Heart right ventricle (tissue), 16 donors: Measurements from ENCODE around the gene USP4. TPM values are rescaled to one million over a fixed set of nuclear protein-coding genes. Genes with fewer than 3 reads are reported as not detected.

Experiments
- ATAC-seq, 8 donors: fragments of 200-7000 bp; cut with Tn5 transposase; one replicate each; pipeline ENCODE4 v1.9.1; 2020; ENCODE audit warnings: mild to moderate bottlenecking in 8 of 8, moderate library complexity in 8 of 8, moderate number of reproducible peaks in 1 of 8
- DNase-seq, 2 donors: peaks; one replicate each; pipeline ENCODE4 v3.0.0-alpha.2; 2020
- H3K27ac ChIP-seq, 10 donors: fragments of 200-600 bp; sonication (generic) in 2 of 10; one replicate each; pipeline versions ENCODE4 v1.5.0 to v1.8.0; 2020 to 2022; ENCODE audit warnings: mild to moderate bottlenecking in 3 of 10
- H3K27me3 ChIP-seq, 7 donors: fragments of 200-600 bp; one replicate each; pipeline ENCODE4 v1.8.0; 2021 to 2022; ENCODE audit warnings: mild to moderate bottlenecking in 2 of 7
- H3K36me3 ChIP-seq, 9 donors: fragments of 200-600 bp; sonication (generic) in 1 of 9; one replicate each; pipeline versions ENCODE4 v1.5.0 to v1.8.0; 2020 to 2022; ENCODE audit warnings: mild to moderate bottlenecking in 2 of 9
- H3K4me1 ChIP-seq, 9 donors: fragments of 200-600 bp; sonication (generic) in 1 of 9; one replicate each; pipeline versions ENCODE4 v1.5.0 to v1.8.0; 2020 to 2022; ENCODE audit warnings: mild to moderate bottlenecking in 4 of 9
- H3K4me3 ChIP-seq, 10 donors: fragments of 200-600 bp; sonication (generic) in 2 of 10; one replicate each; pipeline versions ENCODE4 v1.5.0 to v1.8.0; 2020 to 2022; ENCODE audit warnings: mild to moderate bottlenecking in 7 of 10, moderate library complexity in 2 of 10
- H3K9me3 ChIP-seq, 11 donors: fragments of 200-600 bp in 10 of 11; sonication (generic) in 2 of 11; one replicate each; pipeline versions ENCODE4 v1.5.0 to v1.8.0; 2013 to 2022; ENCODE audit warnings: mild to moderate bottlenecking in 2 of 11, control low read depth in 1 of 11, moderate library complexity in 1 of 11
- WGBS, 2 donors: extraction: QIAGEN DNeasy Blood & Tissue Kit; methylation state at CpG; one replicate each; pipeline ENCODE4 v1.1.7; 2013; ENCODE audit warnings: inconsistent platforms in 1 of 2; 5-methylcytosine and 5-hydroxymethylcytosine counted together
- intact Hi-C, 10 donors: fragments of 100-400 bp; cut with DNase I; formaldehyde crosslinking; loops; one replicate each; pipeline versions ENCODE4 v1.11.1 to v1.14.2; 2022
- polyA plus RNA-seq, 2 donors: library from polyadenylated mRNA; stranded (reverse); fragments of 200-250 nt; gene quantifications; one replicate each; pipeline ENCODE4 v1.2.3, GENCODE V29; 2013
- total RNA-seq, 10 donors: library from RNA; stranded (reverse); fragmentation: NEBNext Ultra II Directional in 3 of 10; extraction: Animal tissue kit (Norgen Biotek cat#: 25700) in 3 of 10; gene quantifications; one replicate each; pipeline versions ENCODE4 v1.2.1 to v1.2.4, GENCODE V29; 2021 to 2023
- TF ChIP-seq, protein P1 (sequence below), 9 donors: fragments of 200-600 bp; sonication (generic) in 2 of 9; IDR thresholded peaks; one replicate each; pipeline versions ENCODE4 v1.5.0 to v1.8.0; 2021 to 2022; ENCODE audit warnings: antibody characterized with exemption in 9 of 9, mild to moderate bottlenecking in 5 of 9, moderate library complexity in 1 of 9
- donor health status: Arrhythmogenic right ventricular cardiomyopathy.
- donor health status: ischemic (EF 13 %, LVEDD 7.1; RV severe dilation, severe dysfunction).
- donor health status: healthy with polysubstance abuse.
- donor health status: DM: no; HTN: yes; CAD: no.
- donor health status: DM: no; HTN: no; CAD: no.
- donor health status: ischemic (EF 25% LVEDD 6.9; RV normal size, moderate dysfunction).
- donor health status: ischemic (EF 25% LVEDD 5.7; RV mildly dilated, moderate dysfunction).
- donor health status: healthy.
- donor health status: DM: yes; HTN: yes; CAD: no.
- donor health status: Ischemic cardiomyopathy.
- donor health status: ischemic (EF 35%, LVEDD 5.7; RV mildly dilated, moderate dysfunction).
- donor health status: nonischemic (EF 11% LVEDD 7.7; RV severe dilation, severe dysfunction).
- donor health status: DM: yes; HTN: yes; CAD: no.
- donor health status: PGD.
- donor health status: ischemic (EF 29% LVEDD 5.4; RV normal size, mild dysfunction).
- donor health status: nonischemic (EF 23%, LVEDD 6.1; RV moderate dilation, normal function).

USP4 gene
- total and polyA plus RNA-seq, 12 donors = 19.9 to 52.4 (median 43.5) TPM

DNA sequence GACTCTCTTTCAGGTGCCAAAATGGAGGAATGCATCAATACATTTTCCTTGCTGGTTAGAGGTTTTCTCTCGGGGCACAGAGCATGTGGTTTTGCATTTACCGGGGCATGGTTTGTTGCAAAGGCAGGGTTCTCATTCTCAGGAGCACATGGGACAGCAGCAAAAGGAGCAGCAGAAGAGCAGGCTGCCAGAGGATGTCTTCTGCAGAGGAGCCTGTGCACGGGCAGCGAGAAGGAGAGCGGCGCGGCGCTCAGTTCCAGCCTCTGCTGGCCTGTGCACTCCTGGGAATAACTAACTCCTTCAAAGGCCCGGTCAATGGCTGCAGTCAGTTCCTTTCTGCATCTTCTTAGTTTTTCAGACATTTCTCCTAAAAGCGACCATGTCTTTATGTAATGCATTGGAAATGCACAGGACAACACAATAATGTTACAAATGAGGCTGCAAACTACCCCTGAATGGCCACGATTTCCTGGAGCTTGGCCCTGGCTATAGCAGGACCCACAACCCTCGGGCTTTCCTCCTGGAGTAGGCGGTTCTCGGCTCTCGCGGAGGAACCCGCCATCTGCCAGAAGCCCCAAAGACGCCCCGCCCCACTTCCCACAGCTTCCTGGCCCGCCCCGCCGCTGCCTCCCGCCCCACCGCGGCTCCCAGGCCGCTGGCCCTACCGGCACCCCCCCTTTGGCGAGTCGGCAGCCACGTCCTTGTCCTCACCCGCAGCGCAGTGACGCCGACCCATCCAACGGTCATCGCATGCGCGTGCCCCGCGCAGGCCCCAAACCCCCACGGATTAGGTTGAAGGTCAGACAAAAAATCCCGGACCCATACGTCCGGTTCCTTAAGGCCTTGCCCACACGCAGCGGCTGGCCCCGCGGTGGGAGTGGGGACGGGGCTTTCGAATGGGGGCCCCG is 63.1 kb downstream of the USP4 start, which contains the start of gene C3orf62:
TSS of gene C3orf62 (minus strand) at position 758 of the 908 bp plus-strand sequence. CDS start at position 398, 360 bp downstream.
- 1 to 2% methylated on average over 51 of the region's 51 CpGs for WGBS, 2 donors
- TF ChIP-seq, protein P1, sequence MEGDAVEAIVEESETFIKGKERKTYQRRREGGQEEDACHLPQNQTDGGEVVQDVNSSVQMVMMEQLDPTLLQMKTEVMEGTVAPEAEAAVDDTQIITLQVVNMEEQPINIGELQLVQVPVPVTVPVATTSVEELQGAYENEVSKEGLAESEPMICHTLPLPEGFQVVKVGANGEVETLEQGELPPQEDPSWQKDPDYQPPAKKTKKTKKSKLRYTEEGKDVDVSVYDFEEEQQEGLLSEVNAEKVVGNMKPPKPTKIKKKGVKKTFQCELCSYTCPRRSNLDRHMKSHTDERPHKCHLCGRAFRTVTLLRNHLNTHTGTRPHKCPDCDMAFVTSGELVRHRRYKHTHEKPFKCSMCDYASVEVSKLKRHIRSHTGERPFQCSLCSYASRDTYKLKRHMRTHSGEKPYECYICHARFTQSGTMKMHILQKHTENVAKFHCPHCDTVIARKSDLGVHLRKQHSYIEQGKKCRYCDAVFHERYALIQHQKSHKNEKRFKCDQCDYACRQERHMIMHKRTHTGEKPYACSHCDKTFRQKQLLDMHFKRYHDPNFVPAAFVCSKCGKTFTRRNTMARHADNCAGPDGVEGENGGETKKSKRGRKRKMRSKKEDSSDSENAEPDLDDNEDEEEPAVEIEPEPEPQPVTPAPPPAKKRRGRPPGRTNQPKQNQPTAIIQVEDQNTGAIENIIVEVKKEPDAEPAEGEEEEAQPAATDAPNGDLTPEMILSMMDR (IDR thresholded peaks at IDR 0.05) = peak in 1 of 9 donors; percentile 8
- peak; percentile 95 to 96 (median 96) for ATAC-seq
- H3K36me3 ChIP-seq = peaks cover 0 to 58% (median 6%) of the 10 kb centered on the region in 9 donors
- intact Hi-C loops = loop anchor here in 9 of 10 donors (2.0 to 10.0 kb wide), 5 partner anchors 59 to 106 kb away; partner anchors contain the start of gene KLHDC8B (in 8 of the 9)
- H3K4me3 ChIP-seq = peak within 1 kb of the TSS; percentile 9 to 61 (median 56)
- H3K9me3 ChIP-seq = no peaks in the 10 kb centered on the region
- no peaks in the 10 kb centered on the region for H3K27me3 ChIP-seq
- H3K4me1 ChIP-seq = peaks cover 16 to 46% (median 40%) of the 10 kb centered on the region in 9 donors
- peak; percentile 95 to 96 for DNase-seq
- peak within 1 kb of the TSS; percentile 91 to 99 (median 98) for H3K27ac ChIP-seq

DNA sequence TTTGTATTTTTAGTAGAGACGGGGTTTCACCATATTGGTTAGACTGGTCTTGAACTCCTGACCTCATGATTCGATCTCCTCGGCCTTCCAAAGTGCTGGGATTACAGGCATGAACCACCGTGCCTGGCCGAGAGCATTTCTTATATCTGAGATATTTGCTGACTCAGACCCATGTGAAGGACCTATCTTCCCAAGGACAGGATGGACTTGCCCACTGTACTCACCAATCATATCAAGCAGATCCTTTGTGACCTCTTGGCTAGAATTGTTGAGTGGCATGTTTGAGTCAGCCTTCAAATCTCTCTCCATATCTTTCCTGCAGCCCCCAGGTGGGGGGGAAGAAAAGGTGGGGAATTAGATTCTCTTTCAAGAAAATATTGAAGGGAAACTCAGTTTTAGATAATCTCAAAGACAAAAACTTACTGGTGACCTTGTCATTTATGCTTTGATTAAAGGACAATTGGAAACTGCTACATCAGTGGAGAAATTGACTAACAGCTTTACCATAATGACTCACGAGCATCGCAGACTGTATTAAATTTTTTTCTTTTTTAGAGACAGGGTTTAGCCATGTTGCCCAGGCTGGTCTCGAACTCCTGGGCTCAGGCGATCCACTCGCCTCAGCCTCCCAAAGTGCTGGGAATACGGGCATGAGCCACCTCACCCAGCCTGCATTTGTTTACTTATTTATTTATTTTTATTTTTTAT is 65.9 kb downstream of the USP4 start:
- peaks cover 16 to 38% (median 31%) of the 10 kb centered on the region in 9 donors for H3K4me1 ChIP-seq
- ATAC-seq (no peak), DNase-seq (no peak)
- intact Hi-C loops = loop anchor here in 1 of 10 donors (10.0 kb wide), 1 partner anchor 99 kb away; the partner anchor contains the start of gene KLHDC8B
- H3K9me3 ChIP-seq = no peaks in the 10 kb centered on the region
- H3K4me3 ChIP-seq = no peak overlapping the region
- no peaks in the 10 kb centered on the region for H3K27me3 ChIP-seq
- H3K36me3 ChIP-seq = peaks cover 0 to 56% (median 0%) of the 10 kb centered on the region in 9 donors
- WGBS, 2 donors = 95 to 97% methylated on average over 11 of the region's 11 CpGs
- TF ChIP-seq, protein P1 (IDR thresholded peaks at IDR 0.05) = no peak
- H3K27ac ChIP-seq = no peak overlapping the region

DNA sequence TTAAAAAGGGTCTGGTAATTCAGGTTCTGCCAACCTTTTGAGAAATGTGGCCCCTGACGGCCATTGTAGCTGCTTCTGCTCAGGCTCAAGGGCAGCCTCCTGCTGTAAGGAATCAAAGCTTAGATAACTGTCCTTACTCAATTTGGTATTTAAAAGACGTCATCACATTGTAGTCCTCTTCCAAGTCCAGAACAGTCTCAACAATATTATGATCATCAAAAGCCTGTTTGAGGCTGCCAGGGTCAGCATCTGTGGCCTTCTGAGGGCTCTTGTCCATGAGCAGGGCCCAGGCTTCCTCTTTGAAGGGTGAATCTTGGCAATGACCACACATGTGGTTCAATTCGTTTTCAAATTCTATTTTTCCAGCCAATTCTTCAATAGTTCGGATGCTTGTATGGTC is 68.8 kb downstream of the USP4 start:
- Histone ChIP-seq H3K36me3 (peaks cover 0 to 43% (median 0%) of the 10 kb centered on the region in 9 donors), H3K4me1 (peaks cover 9 to 26% (median 18%) of the 10 kb centered on the region in 9 donors), H3K4me3 (no peak overlapping the region), H3K27ac (peak overlapping the region in 1 of 10 donors; percentile 10), H3K27me3 (no peaks in the 10 kb centered on the region), H3K9me3 (no peaks in the 10 kb centered on the region)
- DNase-seq (no peak), ATAC-seq (no peak)
- intact Hi-C loops = loop anchor here in 1 of 10 donors (10.0 kb wide), 1 partner anchor 96 kb away; the partner anchor contains the start of gene KLHDC8B
- WGBS, 2 donors = 78 to 82% methylated on average over 4 of the region's 4 CpGs
- TF ChIP-seq, protein P1 (IDR thresholded peaks at IDR 0.05) = no peak

DNA sequence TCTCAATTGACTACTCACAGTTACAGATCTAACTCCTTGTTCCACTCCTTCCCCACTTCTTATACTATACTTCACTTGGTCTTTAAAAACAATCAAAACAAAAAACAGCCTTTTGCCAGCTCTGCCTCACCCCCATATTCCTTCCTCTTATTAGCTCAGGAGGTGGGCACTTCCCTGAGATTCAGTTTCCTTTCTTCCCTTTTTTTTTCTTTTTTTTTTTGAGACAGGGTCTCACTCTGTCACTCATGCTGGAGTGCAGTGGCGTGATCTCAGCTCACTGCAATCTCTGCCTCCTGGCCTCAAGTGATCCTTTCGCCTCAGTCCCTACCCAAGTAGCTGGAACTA is 69.7 kb downstream of the USP4 start:
- Histone ChIP-seq H3K36me3 (peaks cover 0 to 43% (median 0%) of the 10 kb centered on the region in 9 donors), H3K4me1 (peaks cover 4 to 25% (median 17%) of the 10 kb centered on the region in 9 donors), H3K27me3 (no peaks in the 10 kb centered on the region), H3K9me3 (no peaks in the 10 kb centered on the region), H3K4me3 (no peak overlapping the region), H3K27ac (no peak overlapping the region)
- TF ChIP-seq, protein P1 (IDR thresholded peaks at IDR 0.05) = no peak
- ATAC-seq (no peak), DNase-seq (no peak)
- WGBS, 2 donors = 97 to 100% methylated on average over 2 of the region's 2 CpGs
- intact Hi-C loops = loop anchor here in 1 of 10 donors (10.0 kb wide), 1 partner anchor 95 kb away; the partner anchor contains the start of gene KLHDC8B
